VCaP (cell line): ENCODE measurements around the gene BAZ2B.
"Not testable (repeated sequence)": the region's sequence is repeated elsewhere in the genome, so short reads cannot be mapped to it uniquely, and the experiment has no call there.

ENCODE experiments used
- H3K27ac ChIP-seq: fragments of 450-650 bp; 2 replicates; pipeline ENCODE4 v1.5.1; 2017
- CTCF ChIP-seq: fragments of 450-650 bp; conservative IDR thresholded peaks from 2 replicates; pipeline ENCODE4 v1.5.1; 2017; ENCODE audit warnings: mild to moderate bottlenecking, moderate library complexity

BAZ2B gene

GRCh38 chr2:159549234-159549633 lies 67.1 kb downstream of the BAZ2B start:
- no peak for TF ChIP-seq CTCF
- no peak overlapping the region for H3K27ac ChIP-seq

- H3K27ac ChIP-seq, result no peak overlapping the region
- no peak for TF ChIP-seq CTCF
Measured at GRCh38 chr2:159546716-159547430, 69.5 kb downstream of the BAZ2B start.

- no peak overlapping the region for H3K27ac ChIP-seq
- TF ChIP-seq CTCF, result no peak
Measured at GRCh38 chr2:159546039-159546438, 70.3 kb downstream of the BAZ2B start.

GRCh38 chr2:159545085-159545484 lies 71.3 kb downstream of the BAZ2B start:
- no peak for TF ChIP-seq CTCF

GRCh38 chr2:159542101-159542500 lies 74.2 kb downstream of the BAZ2B start:
- no peak overlapping the region for H3K27ac ChIP-seq
- TF ChIP-seq CTCF, result no peak

More at GRCh38 chr2:159545085-159545484, 71.3 kb downstream of the BAZ2B start:
- no peak overlapping the region for H3K27ac ChIP-seq

GRCh38 chr2:159539701-159540100 lies 76.6 kb downstream of the BAZ2B start:
- no peak overlapping the region for H3K27ac ChIP-seq
- no peak for TF ChIP-seq CTCF

- H3K27ac ChIP-seq, result no peak overlapping the region
- no peak for TF ChIP-seq CTCF
Measured at GRCh38 chr2:159538801-159539200, 77.5 kb downstream of the BAZ2B start.

- not testable (repeated sequence) for H3K27ac ChIP-seq
Measured at GRCh38 chr2:159535261-159535660, 81.1 kb downstream of the BAZ2B start.
